Lung microvascular endothelial cell (primary cell): ENCODE data around the gene NLGN1. TPM values are rescaled to one million over a fixed set of nuclear protein-coding genes. Genes with fewer than 3 reads are reported as not detected.

Source experiments
- DNase-seq, 2 donors: peaks; one replicate each; pipeline versions ENCODE4 v3.0.0 to v3.0.0-alpha.2; 2010; ENCODE audit warnings: low read depth in 2 of 2
- total RNA-seq: library from RNA; depleted of rRNA; stranded (reverse); fragments of >200 nt; gene quantifications from 2 replicates; pipeline ENCODE4 v1.2.1, GENCODE V29; 2014

Gene NLGN1
- total RNA-seq, 1 donor from 2014 or later: 0.20 TPM

DNA sequence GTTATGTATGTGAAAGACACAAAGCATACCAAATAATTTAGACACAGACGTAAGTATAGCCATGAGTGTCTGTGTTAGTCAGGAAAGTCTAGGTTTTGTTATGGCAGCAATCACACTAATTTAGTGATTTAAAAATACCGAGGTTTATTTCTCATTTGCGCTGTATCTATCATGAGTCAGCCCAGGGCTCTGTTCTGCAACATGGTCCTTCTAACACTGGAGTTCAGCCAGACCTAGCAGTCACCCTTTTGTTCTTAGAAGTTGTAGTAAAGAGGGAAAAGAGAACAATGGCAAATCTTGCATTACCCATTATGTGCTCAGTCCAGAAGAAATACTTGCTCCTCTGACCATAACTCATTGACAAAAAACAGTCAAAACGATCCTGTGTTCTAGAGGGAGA, 311.5 kb downstream of the NLGN1 start:
- peak in 1 of 2 donors; percentile 73 for DNase-seq

DNA sequence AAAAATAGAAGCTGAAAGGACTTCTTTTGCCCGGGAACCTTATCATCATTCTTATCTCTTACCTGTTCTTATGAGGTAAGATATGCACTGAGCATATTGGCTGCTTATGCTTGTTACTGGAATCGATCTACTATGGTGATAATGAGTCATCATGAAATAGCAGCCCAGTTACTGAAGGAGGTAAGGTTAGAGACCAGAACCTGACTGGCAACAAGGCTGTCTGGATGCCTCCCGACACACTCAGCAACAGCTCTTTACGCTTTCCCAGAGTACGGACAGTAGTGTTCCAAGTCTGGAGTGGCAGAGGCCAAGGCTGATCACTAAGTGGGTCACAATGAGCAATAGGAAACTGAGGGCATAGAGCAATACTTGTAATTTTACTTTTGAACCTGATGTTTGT, 314.1 kb downstream of the NLGN1 start:
- DNase-seq: peak in 1 of 2 donors; percentile 13

DNA sequence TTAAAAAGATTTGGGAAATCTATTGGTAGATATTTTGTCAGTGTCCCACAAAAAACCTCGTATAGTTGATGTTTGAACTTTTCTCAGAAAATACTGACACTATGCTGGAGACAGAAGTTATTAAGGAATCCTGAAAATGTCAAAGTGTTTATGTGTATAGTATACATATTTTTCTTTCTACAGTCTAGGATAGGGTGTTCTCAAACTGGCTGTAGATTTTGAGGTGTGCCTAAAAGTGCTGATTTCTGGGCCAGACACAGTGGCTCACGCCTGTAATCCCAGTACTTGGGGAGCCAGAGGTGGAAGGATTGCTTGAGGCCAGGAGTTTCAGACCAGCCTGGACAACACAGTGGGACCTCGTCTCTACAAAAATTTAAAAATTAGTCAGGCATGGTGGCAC, 322.0 kb downstream of the NLGN1 start:
- DNase-seq: no peak

DNA sequence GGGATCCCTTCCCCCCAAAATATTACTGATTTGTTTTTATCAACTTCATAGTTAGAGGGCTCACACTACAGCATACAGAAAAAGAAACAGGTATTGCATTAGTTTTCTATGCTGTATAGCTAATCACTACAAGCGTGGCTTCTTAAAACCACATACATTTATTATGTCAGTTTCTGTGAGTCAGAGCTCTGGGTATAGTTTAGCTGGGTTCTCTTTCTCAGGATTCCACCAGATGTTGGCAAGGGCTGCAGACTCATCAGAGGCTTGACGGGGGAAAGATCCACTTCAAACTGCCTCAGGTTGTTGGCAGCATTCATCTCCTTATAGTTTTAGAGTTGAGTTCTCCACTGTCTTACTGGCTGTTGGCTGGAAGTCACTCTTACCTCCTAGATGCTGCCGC, 328.0 kb downstream of the NLGN1 start:
- no peak for DNase-seq

DNA sequence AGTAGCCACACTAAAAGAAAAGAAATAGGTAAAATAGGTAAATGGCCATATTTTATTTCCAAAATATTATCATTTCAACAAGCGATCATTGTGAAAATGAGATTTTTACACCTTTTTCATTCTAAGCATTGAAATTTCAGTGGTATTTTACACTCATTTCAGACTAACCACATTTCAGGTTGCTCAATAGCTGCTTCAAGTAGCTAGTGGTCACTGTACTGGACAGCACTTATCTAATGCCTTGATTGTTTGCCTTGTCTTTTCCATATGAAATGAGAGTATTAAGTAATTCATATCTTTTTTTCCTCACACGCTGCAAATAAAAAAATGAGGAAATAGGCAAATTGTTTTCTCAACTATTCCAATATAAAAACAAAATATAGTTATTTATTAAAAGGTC, 332.8 kb downstream of the NLGN1 start:
- DNase-seq: no peak

- peak in 1 of 2 donors; percentile 29 for DNase-seq
These were observed 334.7 kb downstream of the NLGN1 start for GRCh38 chr3:173732237-173732636.

DNA sequence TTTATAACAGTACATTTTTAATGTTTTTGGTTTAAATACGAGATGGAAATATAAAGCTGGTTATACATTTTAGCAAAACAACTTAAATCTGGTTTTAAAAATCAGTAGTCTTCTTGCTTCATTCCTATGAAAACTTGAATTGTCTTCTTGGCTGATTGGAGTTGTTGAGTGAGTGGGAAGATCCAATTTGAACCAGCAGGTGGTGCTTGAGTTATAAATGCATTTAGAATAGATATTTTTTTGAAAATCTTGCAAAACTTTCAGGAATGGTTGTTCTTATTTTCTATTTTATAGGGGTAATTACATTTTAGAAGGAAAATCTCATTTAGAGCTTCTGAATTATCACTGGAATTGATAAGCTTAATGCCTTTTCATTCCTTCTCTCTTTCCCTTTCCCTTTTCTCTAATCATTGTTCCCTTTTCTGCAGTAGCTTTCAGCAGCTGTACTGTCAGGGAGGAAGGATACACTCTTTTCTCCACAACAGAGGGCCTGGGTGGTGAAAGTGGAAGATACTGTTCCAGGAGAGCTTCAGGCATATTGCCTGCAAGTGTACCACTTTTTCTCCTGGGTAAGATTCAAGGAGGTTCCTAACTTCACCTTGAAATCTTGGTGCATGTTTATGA, 335.6 kb downstream of the NLGN1 start:
- DNase-seq: peak; percentile 70 to 73

GRCh38 chr3:173734473-173734872, 336.9 kb downstream of the NLGN1 start:
- DNase-seq: no peak

DNA sequence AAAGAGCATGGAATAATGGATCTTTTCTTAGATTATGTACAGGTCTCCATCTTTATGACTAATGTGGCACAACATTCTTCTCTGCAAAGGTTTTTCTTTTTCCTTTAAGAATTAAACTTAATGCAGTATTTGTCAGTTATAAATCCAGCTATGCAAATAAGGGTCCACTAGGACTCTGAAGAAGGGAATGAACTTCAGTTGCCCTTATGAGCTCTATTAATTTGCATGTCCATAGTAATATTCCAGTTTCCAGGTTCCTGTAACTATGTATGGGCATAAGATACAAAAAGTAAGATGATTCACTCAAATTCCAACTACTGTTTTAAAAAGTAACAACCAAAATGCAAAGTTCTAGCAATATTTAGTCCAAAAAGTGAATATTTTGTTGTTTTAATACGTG, 337.4 kb downstream of the NLGN1 start:
- DNase-seq: no peak

GRCh38 chr3:173735841-173736240, 338.3 kb downstream of the NLGN1 start:
- DNase-seq: no peak

GRCh38 chr3:173737167-173737808, 339.7 kb downstream of the NLGN1 start:
- DNase-seq: no peak

- DNase-seq: peak; percentile 46 to 83
These were observed 342.2 kb downstream of the NLGN1 start for GRCh38 chr3:173739726-173740125.

GRCh38 chr3:173742491-173742890, 344.9 kb downstream of the NLGN1 start:
- DNase-seq: no peak

DNA sequence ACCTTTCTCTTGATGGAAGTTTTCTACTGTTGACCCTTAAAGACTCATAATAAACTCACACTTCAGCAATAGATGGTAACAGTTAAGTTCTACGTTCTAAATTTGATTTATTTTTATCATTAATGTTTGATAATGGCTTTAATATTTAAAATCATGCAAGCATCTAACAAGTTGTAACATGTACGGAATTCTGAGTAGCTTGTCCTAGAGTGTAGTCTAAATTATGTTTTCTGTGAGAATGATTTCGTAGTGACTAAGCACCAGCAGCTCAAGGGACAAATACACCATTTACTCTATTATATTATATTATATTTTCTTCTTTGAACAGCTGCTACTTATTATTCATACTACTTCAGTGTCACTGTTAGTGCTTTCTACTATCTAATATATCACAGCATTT, 345.6 kb downstream of the NLGN1 start:
- no peak for DNase-seq

DNA sequence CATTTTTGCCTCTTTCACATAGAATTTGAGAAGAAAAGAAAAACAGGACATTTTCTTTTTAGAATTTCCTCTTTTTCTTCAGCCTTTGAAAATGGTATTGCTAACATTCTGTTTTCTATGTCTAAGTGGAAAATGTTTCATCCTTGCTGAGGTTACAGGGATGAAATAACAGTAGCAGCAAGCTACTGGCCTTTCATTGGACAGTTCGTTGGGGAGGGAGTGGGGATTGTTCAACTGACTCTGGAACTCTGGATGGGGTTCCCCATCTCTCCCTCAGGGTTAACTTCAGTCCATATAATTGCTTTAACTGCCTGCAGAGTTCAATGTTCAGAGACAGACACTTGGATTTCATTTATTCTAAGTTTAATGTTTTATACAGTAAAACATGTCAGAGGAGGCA, 346.0 kb downstream of the NLGN1 start:
- no peak for DNase-seq

DNA sequence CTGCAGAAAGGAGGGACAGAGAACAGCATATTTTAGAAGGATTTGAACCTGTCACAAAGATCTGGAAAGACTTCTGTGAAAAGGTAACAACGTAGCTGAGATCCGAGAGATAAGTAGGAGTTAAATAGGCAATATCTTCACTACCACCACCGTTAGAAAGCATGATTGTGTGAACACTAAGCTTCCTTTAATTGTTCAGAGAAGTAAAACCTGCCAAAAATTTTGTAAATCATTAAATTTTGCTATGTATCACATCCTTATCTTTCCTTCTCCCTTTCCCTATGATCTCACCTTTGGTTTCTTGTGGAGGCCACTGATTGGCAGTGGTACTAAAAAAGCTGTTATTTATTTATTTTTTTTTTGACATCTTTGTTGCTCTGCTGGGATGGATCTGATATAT, 346.9 kb downstream of the NLGN1 start:
- peak; percentile 7 to 52 for DNase-seq

GRCh38 chr3:173744895-173745294, 347.4 kb downstream of the NLGN1 start:
- DNase-seq: peak in 1 of 2 donors; percentile 9

- peak; percentile 14 to 98 for DNase-seq
These were observed 348.6 kb downstream of the NLGN1 start for GRCh38 chr3:173745952-173746682.

- DNase-seq: peak in 1 of 2 donors; percentile 75
These were observed 349.9 kb downstream of the NLGN1 start for GRCh38 chr3:173747427-173747826.

DNA sequence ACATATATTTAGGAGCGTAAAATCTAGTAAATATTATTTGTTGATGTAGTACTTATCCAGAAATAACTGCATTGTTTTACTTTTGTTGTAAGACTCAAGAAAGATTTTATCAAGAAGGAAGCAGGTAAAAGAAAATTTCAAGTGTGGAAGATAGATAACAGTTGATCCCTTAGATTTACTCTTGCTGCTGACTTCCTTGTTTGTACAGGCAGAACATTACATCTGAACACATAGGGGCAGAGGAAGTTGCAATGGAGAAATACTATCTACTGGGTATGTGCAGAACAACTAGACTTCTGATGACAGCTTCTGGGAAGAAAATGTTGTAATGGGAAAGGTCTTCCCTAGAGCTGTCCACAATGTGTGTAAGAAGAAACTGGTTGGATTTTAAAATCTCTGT, 350.6 kb downstream of the NLGN1 start:
- peak in 1 of 2 donors; percentile 33 for DNase-seq

GRCh38 chr3:173750095-173750494, 352.6 kb downstream of the NLGN1 start:
- DNase-seq: peak in 1 of 2 donors; percentile 88

DNA sequence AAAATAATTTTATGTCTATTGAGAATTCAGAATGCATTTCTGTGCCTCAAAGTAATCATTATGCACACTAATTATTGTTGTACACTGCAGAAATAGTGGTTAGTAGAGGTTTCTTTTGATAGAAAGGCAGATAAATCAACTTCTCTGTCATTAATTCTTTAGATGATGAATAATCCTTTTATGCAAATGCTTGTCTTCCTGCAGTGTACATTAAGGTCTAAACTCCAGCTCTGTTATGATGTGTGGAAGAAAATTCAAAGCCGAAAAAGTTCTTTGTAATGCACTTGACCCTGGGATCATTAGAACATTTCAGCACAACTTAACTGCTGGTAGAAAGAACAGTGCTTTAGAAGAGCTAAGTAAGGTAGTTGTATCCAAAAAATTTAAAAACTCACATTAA, 353.0 kb downstream of the NLGN1 start:
- DNase-seq: no peak

DNA sequence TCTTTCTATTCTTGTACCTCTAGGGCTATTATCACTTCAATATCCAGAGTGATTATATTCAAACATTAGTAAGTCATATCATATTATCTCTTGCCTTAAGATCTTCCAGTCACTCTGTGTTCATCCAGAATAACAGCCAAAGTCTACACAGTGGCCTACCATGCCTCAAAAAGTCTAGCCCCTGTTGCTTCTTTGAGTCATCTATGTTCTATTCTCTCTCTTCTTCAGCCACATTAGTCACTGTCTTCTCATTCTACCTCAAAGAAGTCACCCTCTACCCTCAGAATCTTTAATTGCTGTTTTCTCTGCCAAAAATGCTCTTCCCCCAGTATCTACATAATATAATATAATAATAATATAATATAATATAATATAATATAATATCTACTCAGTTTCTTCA, 356.0 kb downstream of the NLGN1 start:
- no peak for DNase-seq
